Stimulated activated CD4-positive, alpha-beta T cell treated with anti-CD3 and anti-CD28 coated beads, Interleukin-4, amount 100 ng/mL, for 48 hours (primary cell): ENCODE results near the gene BLM.
"Not testable (repeated sequence)": the region's sequence is repeated elsewhere in the genome, so short reads cannot be mapped to it uniquely, and the experiment has no call there.

ENCODE experiments used
- DNase-seq, 2 donors: peaks; one replicate each; pipeline ENCODE4 v3.0.0-alpha.2; 2020; ENCODE audit warnings: low read depth in 2 of 2

BLM gene

DNA sequence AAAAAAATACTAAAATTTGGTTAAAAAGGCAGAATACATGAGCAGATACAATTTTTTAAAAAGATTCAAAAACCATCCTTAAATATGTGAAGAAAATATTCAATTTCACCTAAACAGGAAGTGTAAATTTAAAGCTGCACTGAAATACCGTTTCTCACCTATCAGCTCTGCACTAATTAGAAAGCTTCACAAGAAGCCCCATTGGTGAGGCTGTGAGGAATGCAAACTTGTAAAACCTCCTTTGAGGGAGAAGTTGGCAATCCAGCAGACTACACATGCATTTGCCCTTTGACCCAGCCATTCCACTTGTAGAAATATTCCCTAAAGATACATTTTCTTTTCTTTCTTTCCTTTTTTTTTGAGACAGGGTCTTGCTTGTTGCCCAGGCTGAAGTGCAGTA, 18.8 kb downstream of the BLM start:
- no peak for DNase-seq

DNA sequence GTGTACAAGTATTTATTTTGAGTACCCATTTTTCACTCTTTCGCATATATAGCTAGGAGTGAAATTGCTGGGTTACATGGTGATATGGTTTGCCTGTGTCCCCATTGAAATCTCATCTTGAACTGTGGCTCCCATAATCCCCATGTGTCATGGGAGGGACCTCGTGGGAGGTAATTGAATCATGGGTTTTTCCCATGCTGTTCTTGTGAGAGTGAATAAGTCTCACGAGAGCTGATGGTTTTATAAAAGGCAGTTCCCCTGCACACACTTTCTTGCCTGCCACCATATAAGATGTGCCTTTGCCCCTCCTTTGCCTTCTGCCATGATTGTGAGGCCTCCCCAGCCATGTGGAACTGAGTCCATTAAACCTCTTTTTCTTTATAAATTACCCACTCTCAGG, 23.4 kb downstream of the BLM start:
- not testable (repeated sequence) for DNase-seq

DNA sequence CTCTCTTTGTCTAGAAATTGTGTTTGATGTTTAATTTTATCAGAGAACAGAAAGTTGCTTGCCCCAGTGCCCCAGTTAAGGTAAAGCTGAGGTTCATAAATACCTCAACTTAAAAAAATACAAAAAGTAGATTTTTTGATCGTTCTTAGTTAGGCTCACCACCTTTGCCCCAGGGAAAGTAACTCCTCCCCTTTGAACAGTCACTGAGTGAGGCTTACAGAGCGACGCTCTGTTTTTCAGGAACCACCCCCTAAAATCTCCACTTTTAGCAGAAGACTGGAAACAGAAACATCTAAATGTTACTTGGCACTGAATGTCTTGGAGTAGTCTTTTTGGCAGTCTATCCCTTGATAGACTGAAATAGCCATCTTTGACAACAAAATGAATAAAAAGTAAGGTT, 24.9 kb downstream of the BLM start:
- no peak for DNase-seq

DNA sequence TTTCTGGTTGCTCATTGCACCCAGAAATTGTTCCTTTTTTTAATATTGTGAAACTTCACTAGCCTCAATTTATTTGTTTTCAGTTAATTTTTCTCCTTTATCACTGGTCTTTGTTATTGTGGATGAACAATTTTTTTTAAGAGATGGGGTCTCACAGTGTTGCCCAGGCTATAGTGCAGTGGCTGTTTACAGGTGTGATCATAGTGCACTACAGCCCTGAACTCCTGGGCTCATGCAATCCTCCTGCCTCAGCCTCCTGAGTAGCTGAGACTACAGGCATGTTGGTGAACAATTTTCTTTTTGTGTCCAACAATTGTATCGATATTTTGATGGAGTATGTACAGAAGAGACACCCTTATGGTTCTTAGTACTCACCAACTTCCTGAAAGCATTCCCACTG, 26.3 kb downstream of the BLM start:
- no peak for DNase-seq

DNA sequence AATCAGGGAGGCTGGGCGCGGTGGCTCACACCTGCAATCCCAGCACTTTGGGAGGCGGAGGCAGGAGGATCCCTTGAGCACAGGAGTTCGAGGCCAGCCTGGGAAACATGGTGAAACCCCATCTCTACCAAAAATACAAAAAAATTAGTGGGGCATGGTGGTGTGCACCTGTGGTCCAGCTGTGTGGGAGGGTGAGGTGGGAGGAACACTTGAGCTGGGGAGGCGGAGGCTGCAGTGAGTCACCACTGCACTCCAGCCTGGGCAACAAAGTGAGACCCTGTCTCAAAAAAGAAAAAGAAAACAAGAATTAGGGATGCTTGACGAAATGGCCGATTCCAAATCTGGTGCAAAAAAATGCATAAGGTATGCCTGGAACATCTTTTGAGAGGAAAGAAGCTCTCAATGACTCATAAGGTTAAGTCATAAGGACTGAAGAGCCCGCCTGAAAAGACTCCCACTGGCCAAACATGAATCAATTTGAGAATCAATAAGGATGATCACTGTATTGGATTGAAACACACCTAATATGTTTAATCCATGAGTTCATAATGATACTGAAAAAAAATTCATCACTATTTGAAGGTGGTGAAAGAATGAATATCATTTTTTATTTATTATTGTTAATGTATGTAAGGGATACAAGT, 27.7 kb downstream of the BLM start:
- no peak for DNase-seq

DNA sequence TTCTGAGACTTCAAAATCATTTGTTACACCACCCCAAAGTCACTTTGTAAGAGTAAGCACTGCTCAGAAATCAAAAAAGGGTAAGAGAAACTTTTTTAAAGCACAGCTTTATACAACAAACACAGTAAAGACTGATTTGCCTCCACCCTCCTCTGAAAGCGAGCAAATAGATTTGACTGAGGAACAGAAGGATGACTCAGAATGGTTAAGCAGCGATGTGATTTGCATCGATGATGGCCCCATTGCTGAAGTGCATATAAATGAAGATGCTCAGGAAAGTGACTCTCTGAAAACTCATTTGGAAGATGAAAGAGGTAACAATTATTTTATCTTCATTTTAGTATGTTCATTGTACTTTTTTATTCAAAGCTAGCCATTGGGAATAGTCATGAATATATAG, 32.6 kb downstream of the BLM start:
- no peak for DNase-seq

DNA sequence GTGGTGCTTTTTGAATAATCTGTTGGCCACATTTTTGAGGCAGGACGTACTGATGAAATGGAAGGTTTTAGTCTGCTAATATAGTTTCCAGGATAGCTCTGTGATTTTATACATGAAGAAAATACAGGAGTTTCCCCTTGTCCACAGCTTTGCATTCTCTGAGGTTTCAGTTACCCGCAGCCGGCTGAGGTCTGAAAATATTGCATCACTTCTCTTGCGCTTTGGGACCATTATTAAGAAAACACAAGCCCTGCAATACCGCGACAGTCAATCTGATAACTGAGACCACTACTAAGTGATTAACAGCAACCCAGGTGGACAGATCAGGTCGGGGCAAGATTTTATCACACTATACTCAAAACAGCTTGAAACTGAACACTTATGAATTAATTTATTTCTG, 33.0 kb downstream of the BLM start:
- peak in 1 of 2 donors; percentile 36 for DNase-seq

DNA sequence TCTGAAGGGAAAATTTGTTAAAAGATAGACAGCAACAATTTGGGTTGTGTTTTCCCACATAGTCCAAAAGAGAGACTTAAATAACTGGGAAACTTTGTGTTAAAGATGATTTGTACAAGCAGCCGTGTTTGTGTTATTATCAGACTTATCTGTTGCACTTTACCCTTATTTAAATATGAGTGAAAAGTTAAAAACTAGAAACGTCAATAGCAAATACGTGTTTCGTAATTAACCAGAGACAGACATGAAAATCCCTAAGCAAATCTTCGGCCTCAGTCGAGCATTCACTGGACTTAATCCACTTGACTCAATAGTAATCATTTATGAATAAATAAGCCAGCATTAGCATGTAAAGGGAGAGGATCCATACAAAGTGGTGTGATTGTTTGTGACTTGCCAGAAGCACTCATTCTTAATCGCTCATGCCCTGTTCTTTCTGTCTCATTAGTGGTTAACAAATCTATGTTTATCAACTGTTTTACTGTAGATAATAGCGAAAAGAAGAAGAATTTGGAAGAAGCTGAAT, 34.2 kb downstream of the BLM start:
- no peak for DNase-seq

DNA sequence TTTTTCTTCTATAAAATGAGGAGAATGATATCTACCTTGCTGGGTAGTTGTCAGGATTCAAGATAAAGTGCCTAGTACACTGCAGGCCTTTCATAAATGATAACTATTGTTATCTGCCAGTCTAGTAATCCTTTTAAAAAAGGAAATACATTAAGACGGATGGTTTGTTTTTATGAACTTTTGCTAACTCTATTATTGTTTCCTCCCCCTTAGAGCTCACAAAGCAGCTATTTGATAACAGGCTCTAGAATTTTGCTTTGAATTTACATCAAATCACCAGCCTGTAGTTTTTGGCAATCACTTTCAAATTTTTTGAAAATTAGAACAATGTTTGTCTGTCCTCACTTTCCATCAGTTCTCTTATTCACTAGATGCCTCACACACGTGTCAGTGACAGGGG, 39.8 kb downstream of the BLM start:
- no peak for DNase-seq

DNA sequence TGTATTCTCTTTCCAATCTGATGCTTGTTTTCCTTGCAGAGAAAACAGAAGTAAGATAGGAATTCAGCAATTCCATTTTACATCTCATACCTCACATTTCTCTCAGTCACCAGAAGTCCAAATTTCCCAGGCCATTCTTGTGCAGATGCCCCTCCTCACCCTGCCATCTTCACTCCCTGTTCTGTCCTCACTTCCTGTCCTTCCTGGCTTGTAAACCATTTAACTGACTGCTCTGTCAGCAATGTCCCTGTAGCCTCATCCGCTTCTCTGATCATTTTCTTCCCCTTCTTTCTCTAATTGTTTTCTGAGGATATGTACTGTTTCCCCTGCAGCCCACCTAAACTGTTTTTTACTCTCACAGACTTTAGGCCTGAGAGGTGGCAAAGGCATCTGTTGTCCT, 40.3 kb downstream of the BLM start:
- no peak for DNase-seq

DNA sequence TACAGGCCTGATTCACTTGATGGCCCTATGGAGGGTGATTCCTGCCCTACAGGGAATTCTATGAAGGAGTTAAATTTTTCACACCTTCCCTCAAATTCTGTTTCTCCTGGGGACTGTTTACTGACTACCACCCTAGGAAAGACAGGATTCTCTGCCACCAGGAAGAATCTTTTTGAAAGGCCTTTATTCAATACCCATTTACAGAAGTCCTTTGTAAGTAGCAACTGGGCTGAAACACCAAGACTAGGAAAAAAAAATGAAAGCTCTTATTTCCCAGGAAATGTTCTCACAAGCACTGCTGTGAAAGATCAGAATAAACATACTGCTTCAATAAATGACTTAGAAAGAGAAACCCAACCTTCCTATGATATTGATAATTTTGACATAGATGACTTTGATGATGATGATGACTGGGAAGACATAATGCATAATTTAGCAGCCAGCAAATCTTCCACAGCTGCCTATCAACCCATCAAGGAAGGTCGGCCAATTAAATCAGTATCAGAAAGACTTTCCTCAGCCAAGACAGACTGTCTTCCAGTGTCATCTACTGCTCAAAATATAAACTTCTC, 43.6 kb downstream of the BLM start:
- no peak for DNase-seq

DNA sequence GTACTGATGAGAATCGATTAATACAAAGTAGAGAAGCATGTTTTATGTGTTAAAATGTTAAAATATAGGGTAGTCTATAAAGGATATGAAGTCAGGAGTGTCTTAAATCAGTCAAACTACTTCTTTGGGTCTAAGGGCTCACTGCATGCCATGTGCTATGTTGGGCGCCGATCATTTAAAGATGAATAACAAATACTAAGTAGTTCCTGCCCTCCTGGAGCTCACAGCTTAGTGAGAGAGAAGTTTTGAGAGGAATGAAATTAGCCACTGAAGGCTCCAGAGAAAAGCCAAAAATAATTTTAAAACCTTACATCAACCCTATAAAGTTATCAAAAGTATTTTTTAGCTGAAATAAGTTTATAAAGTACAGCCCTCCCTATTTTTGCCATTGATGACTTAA, 44.5 kb downstream of the BLM start:
- no peak for DNase-seq

DNA sequence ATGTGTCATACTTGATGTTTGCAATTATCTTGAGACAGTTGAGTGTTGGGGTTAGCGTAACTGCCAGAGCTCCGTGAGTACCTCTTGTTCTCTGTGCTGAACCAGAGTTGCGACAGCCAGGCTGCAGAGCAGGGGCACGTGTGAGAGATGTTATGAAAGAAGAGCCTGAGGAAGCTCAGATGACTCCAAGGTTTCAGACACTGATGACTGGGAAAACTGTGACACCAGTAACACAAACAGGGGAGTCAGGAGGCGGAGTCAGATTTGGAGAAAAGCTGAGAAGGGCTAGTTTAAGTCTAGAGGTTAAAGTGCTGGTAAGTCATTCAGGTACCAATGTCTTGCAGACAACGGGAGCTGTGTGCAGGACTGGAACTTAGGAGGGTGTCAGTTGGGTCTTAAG, 45.0 kb downstream of the BLM start:
- no peak for DNase-seq

DNA sequence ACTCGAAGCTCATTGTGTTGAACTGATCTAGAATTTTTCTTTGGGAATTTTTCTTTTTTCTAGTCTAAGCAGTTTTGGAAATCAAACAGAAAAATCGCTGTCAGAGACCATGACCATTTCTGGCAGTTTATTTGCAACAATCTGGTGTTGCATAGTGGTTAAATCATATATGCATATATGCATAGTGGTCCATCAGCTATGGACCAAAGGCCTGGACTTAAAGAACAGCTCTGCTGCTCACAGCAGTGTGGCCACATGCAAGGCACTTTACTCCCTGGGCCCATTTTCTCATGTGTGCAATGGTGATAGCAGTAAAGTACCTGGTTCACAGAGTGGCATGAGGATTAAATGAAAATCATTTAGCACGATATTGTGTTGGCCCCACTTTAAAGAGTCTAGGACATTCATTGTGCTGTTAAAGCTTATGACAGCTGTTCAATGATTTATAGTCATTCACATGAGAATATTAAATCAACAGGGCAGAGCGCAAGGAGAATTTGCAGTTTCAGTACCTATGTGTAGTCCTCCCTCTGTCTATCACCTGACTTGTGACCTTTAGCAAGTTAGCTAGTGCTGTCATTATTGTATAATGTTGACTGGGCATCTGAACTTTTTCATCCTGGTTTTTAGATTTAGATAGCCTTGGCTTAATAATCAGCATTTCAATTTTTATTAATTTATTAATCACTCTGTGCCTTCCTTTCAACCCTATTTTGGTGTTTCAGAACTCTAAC, 46.4 kb downstream of the BLM start:
- DNase-seq, result no peak

DNA sequence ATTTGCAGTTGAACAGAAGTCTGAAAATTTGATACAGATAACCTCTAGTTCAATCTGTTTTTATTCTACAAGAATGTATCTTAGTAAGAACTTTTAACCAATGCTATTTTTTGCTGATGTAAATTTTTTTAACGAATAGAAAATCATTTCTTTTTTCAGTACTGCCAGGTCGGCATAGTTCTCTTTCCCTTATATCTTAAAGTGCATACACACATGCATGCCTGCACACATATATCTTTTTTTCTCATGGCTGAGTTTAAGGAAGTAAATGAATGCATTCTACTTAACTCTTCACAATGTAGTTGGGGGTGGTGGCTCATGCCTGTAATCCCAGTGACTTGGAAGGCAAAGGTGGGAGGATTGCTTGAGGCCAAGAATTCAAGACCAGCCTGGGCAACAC, 48.4 kb downstream of the BLM start:
- no peak for DNase-seq

DNA sequence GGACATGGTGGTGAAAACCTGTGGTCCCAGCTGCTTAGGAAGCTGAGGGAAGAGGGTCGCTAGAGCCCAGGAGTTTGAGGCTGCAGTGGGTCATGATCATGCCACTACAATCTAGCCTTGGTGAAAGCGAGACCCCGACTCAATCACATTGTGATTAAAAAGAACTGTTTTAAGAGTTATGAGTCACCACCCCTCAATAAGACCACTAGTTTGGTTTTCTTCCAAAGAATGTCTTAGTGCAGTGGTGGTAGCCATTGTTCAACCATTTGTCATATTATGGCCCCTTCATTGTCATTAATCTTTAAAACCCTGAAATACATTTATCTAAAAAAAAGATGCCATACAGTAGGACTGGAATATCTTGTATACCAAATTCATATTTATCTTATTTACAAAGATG, 48.8 kb downstream of the BLM start:
- DNase-seq, result no peak

DNA sequence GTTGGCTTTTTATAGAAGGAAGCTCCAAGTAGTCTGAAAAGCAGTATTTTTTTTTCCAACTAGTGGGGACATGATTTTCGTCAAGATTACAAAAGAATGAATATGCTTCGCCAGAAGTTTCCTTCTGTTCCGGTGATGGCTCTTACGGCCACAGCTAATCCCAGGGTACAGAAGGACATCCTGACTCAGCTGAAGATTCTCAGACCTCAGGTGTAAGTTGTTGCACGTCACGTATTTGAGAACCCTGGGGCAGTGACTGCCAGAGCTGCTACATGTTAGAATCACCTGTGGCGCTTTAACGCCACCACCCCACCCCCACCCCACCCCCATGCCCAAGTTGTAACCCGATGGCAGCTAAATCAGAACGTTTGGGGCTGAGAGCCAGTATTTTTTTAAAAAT, 52.2 kb downstream of the BLM start:
- DNase-seq, result no peak

DNA sequence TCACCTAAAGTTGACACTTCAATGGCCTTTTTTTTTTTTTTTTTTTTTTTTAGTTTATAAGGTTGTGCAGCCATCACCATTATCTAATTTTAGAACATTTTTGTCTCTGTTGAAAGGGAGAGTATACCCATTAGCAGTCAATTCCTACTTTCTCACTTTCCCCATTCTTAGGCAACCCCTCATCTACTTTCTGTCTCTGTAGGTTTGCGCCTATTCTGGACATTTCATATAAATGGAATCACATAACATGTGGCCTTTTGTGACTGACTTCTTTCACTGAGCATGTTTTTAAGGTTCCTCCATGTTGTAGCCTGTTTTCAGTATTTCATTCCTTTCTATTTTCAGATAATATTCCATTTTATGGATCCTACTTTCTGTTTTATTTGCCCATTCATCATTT, 56.3 kb downstream of the BLM start:
- DNase-seq, result no peak

DNA sequence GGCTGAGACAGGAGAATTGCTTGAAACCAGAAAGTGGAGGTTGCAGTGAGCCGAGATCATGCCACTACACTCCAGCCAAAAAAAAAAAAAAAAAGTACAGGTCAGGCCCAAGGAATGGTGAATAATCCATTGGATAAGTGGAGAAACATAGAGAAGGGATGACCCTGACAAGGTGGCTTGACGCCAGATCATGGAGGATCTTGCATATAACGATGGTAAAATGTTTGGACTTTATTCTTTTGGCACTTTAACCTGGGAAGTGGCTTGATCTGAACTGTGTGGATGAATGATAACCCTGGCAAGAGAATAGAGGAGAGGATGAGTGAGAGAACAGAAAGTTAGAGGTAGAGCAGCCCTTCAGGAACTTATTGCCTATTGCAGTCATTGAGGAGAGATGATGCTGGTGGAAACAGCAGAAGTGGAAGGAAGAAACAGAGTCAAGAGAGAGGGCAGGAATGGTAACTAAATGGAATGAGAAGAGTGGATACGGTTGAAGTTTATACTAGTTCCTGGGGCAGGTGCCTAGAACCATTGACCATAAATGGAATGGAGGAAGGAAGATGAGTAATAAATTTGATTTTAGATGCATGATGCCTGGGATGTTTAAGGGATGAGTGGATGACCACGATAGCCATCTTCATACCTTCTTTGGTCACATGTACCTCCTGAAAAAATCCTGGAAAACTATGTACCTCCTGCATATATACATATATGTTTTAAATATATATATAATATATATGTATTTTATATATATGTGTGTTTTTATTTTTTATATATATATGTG, 57.8 kb downstream of the BLM start:
- DNase-seq, result no peak

DNA sequence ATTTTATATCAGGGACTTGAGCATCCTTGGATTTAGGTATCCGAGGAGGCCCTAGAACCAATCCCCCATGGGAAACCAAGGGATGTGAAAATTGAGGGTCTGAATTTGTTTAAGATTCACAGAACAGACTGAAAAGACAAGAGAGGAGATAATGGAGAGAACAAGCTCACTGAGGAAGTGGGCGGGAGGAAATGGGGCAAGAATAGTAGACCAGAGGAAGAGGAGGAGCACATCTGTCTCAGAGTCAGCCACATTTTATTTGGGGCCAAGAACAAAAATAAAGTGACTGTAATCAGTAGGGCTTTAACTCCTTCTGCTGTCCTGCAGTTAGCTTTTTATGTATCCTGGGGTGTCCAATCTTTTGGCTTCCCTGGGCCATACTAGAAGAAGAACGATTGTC, 63.8 kb downstream of the BLM start:
- no peak for DNase-seq

DNA sequence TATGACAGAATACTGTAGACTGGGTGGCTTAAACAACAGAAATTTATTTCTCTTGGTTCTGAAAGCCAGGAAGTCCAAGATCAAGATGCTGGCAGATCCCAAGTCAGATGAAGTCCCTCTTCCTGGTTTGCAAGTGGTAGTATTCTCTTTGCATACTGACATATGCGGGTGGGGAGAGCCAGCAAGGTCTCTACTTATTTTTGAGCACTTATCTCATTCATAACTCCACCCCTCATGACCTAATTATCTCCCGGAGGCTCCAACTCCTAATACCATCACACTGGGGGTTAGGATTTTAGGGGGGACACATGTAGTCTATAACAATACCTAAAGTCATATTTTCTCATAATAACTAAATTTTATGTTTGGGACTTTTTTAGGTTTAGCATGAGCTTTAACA, 65.3 kb downstream of the BLM start:
- DNase-seq, result no peak

DNA sequence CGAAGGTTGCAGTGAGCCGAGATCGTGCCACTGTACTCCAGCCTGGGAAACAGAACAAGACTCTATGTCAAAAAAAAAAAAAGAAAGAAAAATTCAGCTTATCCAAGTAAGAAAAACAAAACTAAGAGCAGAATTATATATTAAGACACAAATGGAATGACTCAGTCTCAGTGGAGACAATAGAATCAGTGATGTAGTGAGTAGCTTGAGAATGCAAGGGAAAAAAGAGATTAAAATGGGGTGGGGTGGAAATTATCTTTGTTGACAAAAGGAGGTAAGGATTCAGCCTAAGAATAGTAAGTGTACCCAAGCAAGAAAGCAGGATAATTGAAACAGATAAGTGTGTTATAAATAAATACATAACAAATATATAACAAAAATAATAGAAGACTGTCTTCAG, 70.7 kb downstream of the BLM start:
- DNase-seq, result no peak

DNA sequence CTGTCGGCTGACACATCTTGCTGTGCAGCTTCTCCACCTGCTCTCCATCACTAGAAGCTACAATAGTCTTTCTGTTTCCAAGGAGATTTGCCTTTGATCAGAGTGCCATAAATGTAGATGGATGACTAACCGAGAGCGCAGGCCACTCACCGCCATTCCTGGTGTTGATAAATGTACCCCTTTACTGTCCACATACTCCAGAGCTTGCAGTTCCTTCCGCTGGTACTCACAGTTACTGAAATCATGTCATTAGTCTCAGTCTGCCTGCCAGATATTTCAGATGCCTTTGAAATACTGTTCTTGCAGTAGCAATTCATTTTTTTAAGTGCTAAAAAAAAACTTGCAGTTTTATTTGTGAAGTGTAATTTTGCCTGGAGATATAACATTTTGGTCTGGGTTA, 72.3 kb downstream of the BLM start:
- no peak for DNase-seq
